ENCODE results near the gene NCR3LG1. TPM values are rescaled to one million over a fixed set of nuclear protein-coding genes. Genes with fewer than 3 reads are reported as not detected.

The NCR3LG1 gene
- total RNA-seq, 2 donors from 2014 or later = 2.0 to 3.6 TPM

- H3K27ac ChIP-seq = peak overlapping the region; percentile 35 to 45
These were observed 49.7 kb downstream of the NCR3LG1 start for GRCh38 chr11:17401316-17401715.

GRCh38 chr11:17401841-17402240 lies 50.2 kb downstream of the NCR3LG1 start:
- Histone ChIP-seq H3K4me1 (peaks cover 0 to 35% of the 10 kb centered on the region in 2 donors), H3K27me3 (no peaks in the 10 kb centered on the region), H3K36me3 (no peaks in the 10 kb centered on the region), H3K9me3 (no peaks in the 10 kb centered on the region), H3K4me3 (no peak overlapping the region), H3K27ac (peak overlapping the region in 1 of 2 donors; percentile 45)
- no peak for TF ChIP-seq CTCF (IDR thresholded peaks at IDR 0.05)
- no peak for DNase-seq (ENCODE audit: low spot score)

More at GRCh38 chr11:17401316-17401715, 49.7 kb downstream of the NCR3LG1 start:
- TF ChIP-seq CTCF (IDR thresholded peaks at IDR 0.05) = no peak
- H3K4me3 ChIP-seq = no peak overlapping the region
- H3K9me3 ChIP-seq = no peaks in the 10 kb centered on the region
- H3K27me3 ChIP-seq = no peaks in the 10 kb centered on the region
- no peaks in the 10 kb centered on the region for H3K36me3 ChIP-seq
- H3K4me1 ChIP-seq = peaks cover 0 to 30% of the 10 kb centered on the region in 2 donors
- DNase-seq (ENCODE audit: low spot score) = no peak

- H3K4me1 ChIP-seq = peaks cover 0 to 36% of the 10 kb centered on the region in 2 donors
- no peak for DNase-seq (ENCODE audit: low spot score)
- no peak overlapping the region for H3K4me3 ChIP-seq
- no peaks in the 10 kb centered on the region for H3K27me3 ChIP-seq
- no peak overlapping the region for H3K27ac ChIP-seq
- H3K9me3 ChIP-seq = no peaks in the 10 kb centered on the region
- H3K36me3 ChIP-seq = no peaks in the 10 kb centered on the region
- TF ChIP-seq CTCF (IDR thresholded peaks at IDR 0.05) = no peak
These were observed 50.9 kb downstream of the NCR3LG1 start for GRCh38 chr11:17402486-17402885.

GRCh38 chr11:17403980-17404759 lies 52.6 kb downstream of the NCR3LG1 start:
- no peaks in the 10 kb centered on the region for H3K36me3 ChIP-seq
- no peaks in the 10 kb centered on the region for H3K9me3 ChIP-seq
- no peak for TF ChIP-seq CTCF (IDR thresholded peaks at IDR 0.05)
- peak overlapping the region; percentile 79 to 85 for H3K27ac ChIP-seq
- no peak for DNase-seq (ENCODE audit: low spot score)
- H3K4me3 ChIP-seq = no peak overlapping the region
- peaks cover 0 to 36% of the 10 kb centered on the region in 2 donors for H3K4me1 ChIP-seq
- no peaks in the 10 kb centered on the region for H3K27me3 ChIP-seq

GRCh38 chr11:17405232-17406005 lies 53.8 kb downstream of the NCR3LG1 start:
- peak; percentile 77 for DNase-seq (ENCODE audit: low spot score)
- peak in 1 of 2 donors; percentile 42 for TF ChIP-seq CTCF (IDR thresholded peaks at IDR 0.05)
- Histone ChIP-seq H3K27ac (peak overlapping the region; percentile 79 to 85), H3K36me3 (no peaks in the 10 kb centered on the region), H3K4me3 (peak overlapping the region in 1 of 2 donors; percentile 12), H3K27me3 (no peaks in the 10 kb centered on the region), H3K4me1 (peaks cover 0 to 36% of the 10 kb centered on the region in 2 donors), H3K9me3 (no peaks in the 10 kb centered on the region)
